ENCODE data around the gene CEP78. TPM values are rescaled to one million over a fixed set of nuclear protein-coding genes. Genes with fewer than 3 reads are reported as not detected.
A peak's percentile ranks its signal among the peaks of the same experiment; 100 is the strongest.

The CEP78 gene
- total and polyA plus RNA-seq, 3 experiments from 2014 or later = 29.4 to 44.1 (median 37.9) TPM

DNA sequence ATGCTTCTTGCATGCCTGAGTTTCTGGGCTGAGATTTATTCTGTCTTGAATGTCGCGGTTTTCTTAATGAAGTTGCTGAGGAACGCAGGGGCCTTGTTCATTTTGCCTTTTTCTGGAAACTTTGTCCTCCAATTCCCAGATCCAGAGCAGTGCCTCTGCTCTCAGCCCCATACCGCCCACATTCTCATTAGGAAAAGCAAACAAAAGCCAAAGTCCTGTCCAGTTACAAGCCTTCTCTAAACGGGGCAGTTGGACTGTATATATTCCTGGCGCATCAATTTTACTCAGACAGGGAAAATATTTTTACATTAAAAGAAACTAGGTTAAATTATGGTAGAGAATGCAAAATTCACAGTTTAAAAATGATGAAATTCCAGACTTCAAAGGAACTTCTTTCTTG lies 59.9 kb downstream of the CEP78 start:
- Histone ChIP-seq H3K4me3 (ENCODE audit: low read length) (peak overlapping the region; percentile 69), H3K36me3 (ENCODE audit: insufficient read depth, low read length) (no peaks in the 10 kb centered on the region), H3K9me3 (ENCODE audit: low read length) (no peaks in the 10 kb centered on the region), H3K4me1 (ENCODE audit: insufficient read depth, low read length) (peaks cover 10% of the 10 kb centered on the region), H3K27me3 (ENCODE audit: insufficient read depth, low read length, poor library complexity, severe bottlenecking) (no peaks in the 10 kb centered on the region), H3K27ac (ENCODE audit: low read depth, low read length) (no peak overlapping the region)
- peak overlapping the region in 1 of 8 donors; percentile 9 for H3K27ac Mint-ChIP-seq
- POLR2A ChIA-PET = no interaction called here
- H3K27me3 Mint-ChIP-seq = peaks cover 0 to 6% of the 10 kb centered on the region in 2 donors
- CTCF ChIA-PET = no interaction called here
- H3K36me3 Mint-ChIP-seq = peaks cover 0 to 5% (median 3%) of the 10 kb centered on the region in 3 donors
- peak overlapping the region; percentile 6 to 95 (median 87) for H3K4me3 Mint-ChIP-seq
- H3K9me3 Mint-ChIP-seq = no peaks in the 10 kb centered on the region
- H3K4me1 Mint-ChIP-seq = peaks cover 29 to 41% (median 37%) of the 10 kb centered on the region in 3 donors
- DNase-seq = no peak

DNA sequence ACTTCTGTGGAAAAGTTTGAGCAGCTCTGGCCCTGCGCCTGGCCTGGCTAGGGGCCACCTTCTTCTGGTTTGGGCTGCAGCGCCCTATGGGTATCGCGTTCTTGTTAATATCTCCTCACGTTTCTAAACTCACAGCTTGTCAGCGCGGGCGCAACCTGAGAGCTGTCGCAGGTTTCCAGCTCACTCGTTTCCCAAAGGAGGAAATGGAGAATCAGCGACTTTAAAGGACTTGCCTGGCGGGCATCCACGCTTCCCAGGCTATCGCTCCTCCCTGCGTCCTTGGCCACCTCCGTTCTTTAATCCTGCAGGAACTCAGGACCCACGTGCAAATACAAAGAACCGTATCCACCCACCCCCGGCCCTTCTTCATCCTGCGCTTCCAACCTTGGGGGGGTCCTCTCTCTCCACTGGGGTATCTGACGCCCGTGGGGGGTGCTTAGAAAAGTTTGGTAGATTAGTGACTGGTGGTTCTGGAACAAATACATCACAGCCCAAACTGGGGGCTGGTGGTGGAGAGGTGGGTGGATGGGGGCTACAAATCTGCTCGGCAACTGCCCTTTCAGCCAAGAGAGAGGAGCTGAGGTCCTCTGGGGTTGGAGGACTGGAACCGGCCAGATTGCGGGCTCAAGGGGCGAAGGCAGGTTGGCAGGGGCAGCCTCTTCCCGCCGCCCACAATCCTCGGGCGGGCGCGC lies 60.5 kb downstream of the CEP78 start:
- H3K36me3 Mint-ChIP-seq = peaks cover 0 to 5% (median 3%) of the 10 kb centered on the region in 3 donors
- H3K27me3 Mint-ChIP-seq = peaks cover 0 to 6% of the 10 kb centered on the region in 2 donors
- H3K4me3 Mint-ChIP-seq = peak overlapping the region; percentile 83 to 95 (median 89)
- Histone ChIP-seq H3K27ac (ENCODE audit: low read depth, low read length) (peak overlapping the region; percentile 38), H3K9me3 (ENCODE audit: low read length) (no peaks in the 10 kb centered on the region), H3K27me3 (ENCODE audit: insufficient read depth, low read length, poor library complexity, severe bottlenecking) (no peaks in the 10 kb centered on the region), H3K4me3 (ENCODE audit: low read length) (peak overlapping the region; percentile 69), H3K36me3 (ENCODE audit: insufficient read depth, low read length) (no peaks in the 10 kb centered on the region), H3K4me1 (ENCODE audit: insufficient read depth, low read length) (peaks cover 10% of the 10 kb centered on the region)
- peaks cover 29 to 41% (median 37%) of the 10 kb centered on the region in 3 donors for H3K4me1 Mint-ChIP-seq
- DNase-seq = no peak
- peak overlapping the region in 7 of 8 donors; percentile 32 to 84 (median 59) for H3K27ac Mint-ChIP-seq
- CTCF ChIA-PET = interaction anchor here (0.7 to 1.4 kb wide), 6 partner anchors 9 to 466 kb away, joined by 3 to 5 read pairs (median 3); partner anchors contain the start of gene CEP78
- POLR2A ChIA-PET = interaction anchor here (1.0 kb wide), 1 partner anchor 20 kb away, joined by 5 read pairs; no protein-coding TSS in a partner anchor
- no peaks in the 10 kb centered on the region for H3K9me3 Mint-ChIP-seq

DNA sequence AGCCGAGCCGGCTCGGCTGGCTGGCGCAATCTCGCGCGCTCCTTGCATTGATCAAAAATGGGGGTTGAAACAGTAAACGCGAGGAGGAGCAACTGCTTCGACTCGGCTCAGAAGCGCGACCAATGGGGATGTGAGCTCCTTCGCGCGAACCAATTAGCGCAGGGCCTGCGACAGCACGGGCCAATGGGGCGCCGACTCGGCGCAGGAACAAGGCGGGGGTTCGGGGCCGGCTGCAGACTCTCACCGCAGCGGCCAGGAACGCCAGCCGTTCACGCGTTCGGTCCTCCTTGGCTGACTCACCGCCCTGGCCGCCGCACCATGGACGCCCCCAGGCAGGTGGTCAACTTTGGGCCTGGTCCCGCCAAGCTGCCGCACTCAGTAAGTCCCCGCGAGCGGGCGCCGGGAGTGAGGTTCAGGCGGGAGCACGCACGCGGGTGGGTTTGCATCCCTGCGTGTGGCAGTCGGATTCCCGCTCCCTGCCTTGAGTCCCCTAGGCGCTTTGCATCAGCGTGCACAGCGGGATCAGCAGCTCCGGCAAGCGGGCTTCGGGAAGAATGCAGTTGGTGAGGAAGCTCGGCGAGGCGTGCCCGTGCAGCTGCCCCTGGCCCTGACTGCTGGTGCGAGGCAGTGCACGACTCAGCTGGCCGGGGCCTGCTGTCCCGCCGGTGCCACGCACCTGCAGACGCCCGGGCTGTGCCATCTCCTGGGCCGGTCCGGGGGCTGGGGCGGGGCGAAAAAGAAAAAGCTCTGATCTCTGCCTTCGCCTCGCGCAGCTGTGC lies 61.2 kb downstream of the CEP78 start, which contains the start of gene PSAT1:
Gene PSAT1 (plus strand): TSS at position 233 of the 779 bp plus-strand sequence. CDS start 86 bp downstream, at position 319.
- DNase-seq = peak; percentile 69 to 90 (median 87)
- Histone ChIP-seq H3K27ac (ENCODE audit: low read depth, low read length) (peak within 1 kb of the TSS; percentile 38), H3K27me3 (ENCODE audit: insufficient read depth, low read length, poor library complexity, severe bottlenecking) (no peaks in the 10 kb centered on the region), H3K36me3 (ENCODE audit: insufficient read depth, low read length) (no peaks in the 10 kb centered on the region), H3K4me1 (ENCODE audit: insufficient read depth, low read length) (peaks cover 10% of the 10 kb centered on the region), H3K9me3 (ENCODE audit: low read length) (no peaks in the 10 kb centered on the region), H3K4me3 (ENCODE audit: low read length) (peak within 1 kb of the TSS; percentile 69)
- H3K9me3 Mint-ChIP-seq = no peaks in the 10 kb centered on the region
- CTCF ChIA-PET = interaction anchor here (0.7 to 1.4 kb wide), 6 partner anchors 8 to 467 kb away, joined by 3 to 5 read pairs (median 3); partner anchors contain the start of gene CEP78
- peaks cover 0 to 9% (median 3%) of the 10 kb centered on the region in 3 donors for H3K36me3 Mint-ChIP-seq
- peak within 1 kb of the TSS in 7 of 8 donors; percentile 32 to 84 (median 59) for H3K27ac Mint-ChIP-seq
- H3K4me3 Mint-ChIP-seq = peak within 1 kb of the TSS; percentile 83 to 95 (median 89)
- POLR2A ChIA-PET = interaction anchor here (1.0 to 1.2 kb wide), 2 partner anchors 21 to 61 kb away, joined by 5 to 6 read pairs; partner anchors contain the start of gene CEP78
- H3K4me1 Mint-ChIP-seq = peaks cover 29 to 41% (median 37%) of the 10 kb centered on the region in 3 donors
- H3K27me3 Mint-ChIP-seq = peaks cover 0 to 6% of the 10 kb centered on the region in 2 donors

DNA sequence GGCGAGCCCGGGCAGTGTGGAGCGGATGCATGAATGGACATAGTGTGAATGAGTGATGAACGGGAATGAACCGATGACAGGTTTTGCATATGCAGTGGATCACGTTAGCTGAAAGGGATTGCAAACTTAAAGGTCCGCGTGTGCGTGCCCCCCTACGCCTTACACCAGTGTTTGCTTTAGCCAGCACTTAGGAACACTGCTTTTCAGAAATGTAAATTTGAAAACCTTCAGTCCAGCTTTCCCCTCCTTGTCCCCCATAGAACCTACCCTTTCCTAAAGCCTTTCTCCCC lies 61.7 kb downstream of the CEP78 start:
- ChIA-PET POLR2A (interaction anchor here (1.0 to 1.2 kb wide), 2 partner anchors 21 to 62 kb away, joined by 5 to 6 read pairs; partner anchors contain the start of gene CEP78), CTCF (interaction anchor here (1.3 to 1.4 kb wide), 2 partner anchors 38 to 61 kb away, joined by 3 to 5 read pairs; partner anchors contain the start of gene CEP78)
- H3K27me3 Mint-ChIP-seq = peaks cover 0 to 6% of the 10 kb centered on the region in 2 donors
- H3K27me3 ChIP-seq (ENCODE audit: insufficient read depth, low read length, poor library complexity, severe bottlenecking) = no peaks in the 10 kb centered on the region
- peak overlapping the region in 5 of 8 donors; percentile 12 to 72 (median 40) for H3K27ac Mint-ChIP-seq
- H3K9me3 Mint-ChIP-seq = no peaks in the 10 kb centered on the region
- H3K36me3 Mint-ChIP-seq = peaks cover 0 to 9% (median 3%) of the 10 kb centered on the region in 3 donors
- H3K4me1 ChIP-seq (ENCODE audit: insufficient read depth, low read length) = peaks cover 10% of the 10 kb centered on the region
- no peaks in the 10 kb centered on the region for H3K9me3 ChIP-seq (ENCODE audit: low read length)
- peak overlapping the region; percentile 83 to 95 (median 89) for H3K4me3 Mint-ChIP-seq
- H3K36me3 ChIP-seq (ENCODE audit: insufficient read depth, low read length) = no peaks in the 10 kb centered on the region
- H3K27ac ChIP-seq (ENCODE audit: low read depth, low read length) = peak overlapping the region; percentile 35
- no peak for DNase-seq
- H3K4me1 Mint-ChIP-seq = peaks cover 28 to 39% (median 35%) of the 10 kb centered on the region in 3 donors
- peak overlapping the region; percentile 69 for H3K4me3 ChIP-seq (ENCODE audit: low read length)

DNA sequence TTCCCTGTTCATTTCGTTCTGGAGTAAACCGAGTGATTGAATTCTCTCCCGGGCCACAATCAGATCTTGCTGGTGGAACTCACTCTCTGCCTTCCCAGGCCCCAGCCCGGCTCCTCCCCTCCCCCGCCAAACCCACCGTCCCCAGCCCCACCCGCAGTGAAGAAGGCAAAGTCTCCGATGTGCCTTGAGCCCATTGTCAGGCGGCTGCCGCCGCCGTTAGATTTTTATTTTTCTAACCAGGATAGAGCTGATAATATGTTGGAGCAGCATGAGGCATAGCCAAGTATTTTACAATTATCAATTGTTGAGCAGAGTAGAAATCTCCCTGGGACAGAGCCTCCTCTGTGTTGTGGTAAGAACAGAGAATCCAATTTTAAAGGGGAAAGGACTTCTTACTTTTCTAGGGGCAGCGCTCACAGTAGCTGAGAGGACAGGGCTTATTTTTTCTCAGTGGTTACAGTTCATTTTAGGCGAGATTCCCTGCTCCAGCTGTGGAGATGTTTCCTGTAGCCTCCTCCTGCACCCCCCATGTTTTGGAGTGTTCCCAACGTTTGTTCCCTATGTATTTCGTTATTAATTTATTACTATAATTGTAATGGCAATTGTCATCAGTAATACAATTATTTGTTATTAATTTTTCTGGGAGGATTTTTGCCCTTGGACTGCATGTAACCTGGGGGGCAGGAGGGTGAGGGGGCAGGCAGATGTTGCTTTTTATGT lies 62.3 kb downstream of the CEP78 start:
- CTCF ChIA-PET = no interaction called here
- Histone ChIP-seq H3K27me3 (ENCODE audit: insufficient read depth, low read length, poor library complexity, severe bottlenecking) (no peaks in the 10 kb centered on the region), H3K4me1 (ENCODE audit: insufficient read depth, low read length) (peaks cover 10% of the 10 kb centered on the region), H3K36me3 (ENCODE audit: insufficient read depth, low read length) (no peaks in the 10 kb centered on the region), H3K27ac (ENCODE audit: low read depth, low read length) (peak overlapping the region; percentile 35), H3K9me3 (ENCODE audit: low read length) (no peaks in the 10 kb centered on the region), H3K4me3 (ENCODE audit: low read length) (peak overlapping the region; percentile 69)
- Mint-ChIP-seq H3K27me3 (peaks cover 0 to 6% of the 10 kb centered on the region in 2 donors), H3K4me1 (peaks cover 22 to 33% (median 29%) of the 10 kb centered on the region in 3 donors), H3K9me3 (no peaks in the 10 kb centered on the region), H3K36me3 (peaks cover 0 to 9% (median 3%) of the 10 kb centered on the region in 3 donors), H3K4me3 (peak overlapping the region; percentile 83 to 95 (median 89)), H3K27ac (peak overlapping the region in 3 of 8 donors; percentile 64 to 70 (median 66))
- POLR2A ChIA-PET = interaction anchor here (1.2 kb wide), 1 partner anchor 62 kb away, joined by 6 read pairs; the partner anchor contains the start of gene CEP78
- DNase-seq = no peak

DNA sequence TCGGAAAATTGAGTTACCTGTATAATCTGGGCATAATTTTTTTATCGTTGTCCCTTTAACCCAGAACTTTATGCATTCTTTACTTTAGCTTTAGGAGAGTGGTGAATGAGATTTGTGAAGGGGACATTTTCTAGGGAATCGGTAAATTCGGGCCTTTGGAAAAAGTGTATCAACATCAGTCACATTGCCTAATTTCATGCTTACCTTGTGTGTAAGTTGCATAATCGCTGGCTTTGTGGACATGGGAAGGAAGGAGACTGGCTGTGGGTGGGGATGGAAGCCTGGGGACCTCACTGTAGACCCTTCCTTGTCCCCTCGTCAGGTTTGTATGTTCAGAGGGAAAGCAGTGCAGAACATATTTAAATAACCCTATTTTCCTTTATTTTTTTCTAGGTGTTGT lies 64.3 kb downstream of the CEP78 start:
- H3K4me1 ChIP-seq (ENCODE audit: insufficient read depth, low read length) = peaks cover 10% of the 10 kb centered on the region
- ChIA-PET CTCF (no interaction called here), POLR2A (interaction anchor here (0.6 kb wide), 1 partner anchor 1898 kb away, joined by 3 read pairs; no protein-coding TSS in a partner anchor)
- no peak for DNase-seq
- H3K27ac ChIP-seq (ENCODE audit: low read depth, low read length) = no peak overlapping the region
- H3K36me3 ChIP-seq (ENCODE audit: insufficient read depth, low read length) = no peaks in the 10 kb centered on the region
- H3K36me3 Mint-ChIP-seq = peaks cover 0 to 17% (median 6%) of the 10 kb centered on the region in 3 donors
- peak overlapping the region in 1 of 8 donors; percentile 47 for H3K27ac Mint-ChIP-seq
- no peak overlapping the region for H3K4me3 ChIP-seq (ENCODE audit: low read length)
- peaks cover 0 to 6% of the 10 kb centered on the region in 2 donors for H3K27me3 Mint-ChIP-seq
- no peaks in the 10 kb centered on the region for H3K9me3 ChIP-seq (ENCODE audit: low read length)
- peak overlapping the region in 1 of 7 donors; percentile 10 for H3K4me3 Mint-ChIP-seq
- H3K4me1 Mint-ChIP-seq = peaks cover 19 to 27% (median 24%) of the 10 kb centered on the region in 3 donors
- H3K27me3 ChIP-seq (ENCODE audit: insufficient read depth, low read length, poor library complexity, severe bottlenecking) = no peaks in the 10 kb centered on the region
- no peaks in the 10 kb centered on the region for H3K9me3 Mint-ChIP-seq

DNA sequence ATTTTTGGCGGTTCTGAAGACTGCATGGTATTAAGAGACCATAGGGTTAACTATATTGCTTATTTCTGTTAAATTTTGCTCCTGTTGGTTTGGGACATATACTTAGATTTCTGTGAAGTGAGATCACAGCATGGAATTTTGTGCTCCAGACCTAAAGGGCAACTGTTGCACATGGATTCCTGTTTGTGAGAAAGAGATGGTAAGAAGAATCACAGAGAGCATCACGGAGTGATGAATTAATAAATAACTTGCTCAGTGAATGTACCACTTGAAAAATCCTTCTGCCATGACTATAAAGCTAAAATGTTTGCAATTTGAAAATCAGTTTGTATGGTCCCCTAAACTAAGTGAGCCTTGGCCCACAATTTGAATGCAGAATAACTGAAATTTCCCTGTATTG lies 65.6 kb downstream of the CEP78 start:
- POLR2A ChIA-PET = no interaction called here

More for the DNA sequence above, 65.6 kb downstream of the CEP78 start:
- Histone ChIP-seq H3K27ac (ENCODE audit: low read depth, low read length) (no peak overlapping the region), H3K27me3 (ENCODE audit: insufficient read depth, low read length, poor library complexity, severe bottlenecking) (no peaks in the 10 kb centered on the region), H3K36me3 (ENCODE audit: insufficient read depth, low read length) (peaks cover 6% of the 10 kb centered on the region), H3K9me3 (ENCODE audit: low read length) (no peaks in the 10 kb centered on the region), H3K4me1 (ENCODE audit: insufficient read depth, low read length) (peaks cover 10% of the 10 kb centered on the region), H3K4me3 (ENCODE audit: low read length) (no peak overlapping the region)
- CTCF ChIA-PET = no interaction called here
- H3K27ac Mint-ChIP-seq = peak overlapping the region in 1 of 8 donors; percentile 35
- H3K27me3 Mint-ChIP-seq = peaks cover 0 to 6% of the 10 kb centered on the region in 2 donors
- H3K36me3 Mint-ChIP-seq = peaks cover 0 to 20% (median 17%) of the 10 kb centered on the region in 3 donors
- DNase-seq = no peak
- no peaks in the 10 kb centered on the region for H3K9me3 Mint-ChIP-seq
- peaks cover 15 to 20% (median 18%) of the 10 kb centered on the region in 3 donors for H3K4me1 Mint-ChIP-seq
- peak overlapping the region in 1 of 7 donors; percentile 16 for H3K4me3 Mint-ChIP-seq
